Panc1 (cell line): ENCODE measurements around the gene NRAS.

ENCODE experiments used
- TCF7L2 ChIP-seq: IDR thresholded peaks from 2 replicates; pipeline ENCODE4 v1.6.1; 2011; ENCODE audit warnings: mild to moderate bottlenecking, low read depth, low read length, inconsistent platforms
- TF ChIP-seq, protein P1 (sequence below), 2 experiments: IDR thresholded peaks; 2 replicates each; pipeline ENCODE4 v1.6.1; 2011 to 2012; ENCODE audit warnings: low read depth in 2 of 2, control low read depth in 1 of 2, low read length in 1 of 2, mild to moderate bottlenecking in 1 of 2, moderate library complexity in 1 of 2; ENCODE audit not compliant: insufficient read depth in 1 of 2
- TF ChIP-seq, protein P2 (sequence below): fragments of 450-650 bp; IDR thresholded peaks from 2 replicates; pipeline ENCODE4 v1.5.1; 2017; ENCODE audit warnings: mild to moderate bottlenecking

DNA sequence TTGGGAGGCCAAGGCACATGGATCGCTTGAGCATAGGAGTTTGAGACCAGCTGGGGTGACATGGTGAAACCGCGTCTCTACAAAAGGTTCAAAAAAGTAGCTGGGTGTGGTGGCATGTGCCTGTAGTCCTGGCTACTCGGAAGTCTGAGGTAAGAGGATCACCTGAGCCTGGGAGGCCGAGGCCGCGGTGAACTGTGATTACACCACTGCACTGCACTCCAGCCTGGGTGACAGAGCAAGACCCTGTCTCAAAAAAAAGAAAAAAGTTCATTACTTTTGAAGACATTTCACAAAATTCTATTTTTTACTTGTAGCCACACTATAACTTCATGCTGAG lies 44.7 kb downstream of the NRAS start:
- no peak for TF ChIP-seq TCF7L2
- TF ChIP-seq, protein P1, sequence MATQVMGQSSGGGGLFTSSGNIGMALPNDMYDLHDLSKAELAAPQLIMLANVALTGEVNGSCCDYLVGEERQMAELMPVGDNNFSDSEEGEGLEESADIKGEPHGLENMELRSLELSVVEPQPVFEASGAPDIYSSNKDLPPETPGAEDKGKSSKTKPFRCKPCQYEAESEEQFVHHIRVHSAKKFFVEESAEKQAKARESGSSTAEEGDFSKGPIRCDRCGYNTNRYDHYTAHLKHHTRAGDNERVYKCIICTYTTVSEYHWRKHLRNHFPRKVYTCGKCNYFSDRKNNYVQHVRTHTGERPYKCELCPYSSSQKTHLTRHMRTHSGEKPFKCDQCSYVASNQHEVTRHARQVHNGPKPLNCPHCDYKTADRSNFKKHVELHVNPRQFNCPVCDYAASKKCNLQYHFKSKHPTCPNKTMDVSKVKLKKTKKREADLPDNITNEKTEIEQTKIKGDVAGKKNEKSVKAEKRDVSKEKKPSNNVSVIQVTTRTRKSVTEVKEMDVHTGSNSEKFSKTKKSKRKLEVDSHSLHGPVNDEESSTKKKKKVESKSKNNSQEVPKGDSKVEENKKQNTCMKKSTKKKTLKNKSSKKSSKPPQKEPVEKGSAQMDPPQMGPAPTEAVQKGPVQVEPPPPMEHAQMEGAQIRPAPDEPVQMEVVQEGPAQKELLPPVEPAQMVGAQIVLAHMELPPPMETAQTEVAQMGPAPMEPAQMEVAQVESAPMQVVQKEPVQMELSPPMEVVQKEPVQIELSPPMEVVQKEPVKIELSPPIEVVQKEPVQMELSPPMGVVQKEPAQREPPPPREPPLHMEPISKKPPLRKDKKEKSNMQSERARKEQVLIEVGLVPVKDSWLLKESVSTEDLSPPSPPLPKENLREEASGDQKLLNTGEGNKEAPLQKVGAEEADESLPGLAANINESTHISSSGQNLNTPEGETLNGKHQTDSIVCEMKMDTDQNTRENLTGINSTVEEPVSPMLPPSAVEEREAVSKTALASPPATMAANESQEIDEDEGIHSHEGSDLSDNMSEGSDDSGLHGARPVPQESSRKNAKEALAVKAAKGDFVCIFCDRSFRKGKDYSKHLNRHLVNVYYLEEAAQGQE (IDR thresholded peaks at IDR 0.05; ENCODE audit: insufficient read depth in 1 of 2, low read depth in 2 of 2, low read length in 1 of 2): no peak
- TF ChIP-seq, protein P2, sequence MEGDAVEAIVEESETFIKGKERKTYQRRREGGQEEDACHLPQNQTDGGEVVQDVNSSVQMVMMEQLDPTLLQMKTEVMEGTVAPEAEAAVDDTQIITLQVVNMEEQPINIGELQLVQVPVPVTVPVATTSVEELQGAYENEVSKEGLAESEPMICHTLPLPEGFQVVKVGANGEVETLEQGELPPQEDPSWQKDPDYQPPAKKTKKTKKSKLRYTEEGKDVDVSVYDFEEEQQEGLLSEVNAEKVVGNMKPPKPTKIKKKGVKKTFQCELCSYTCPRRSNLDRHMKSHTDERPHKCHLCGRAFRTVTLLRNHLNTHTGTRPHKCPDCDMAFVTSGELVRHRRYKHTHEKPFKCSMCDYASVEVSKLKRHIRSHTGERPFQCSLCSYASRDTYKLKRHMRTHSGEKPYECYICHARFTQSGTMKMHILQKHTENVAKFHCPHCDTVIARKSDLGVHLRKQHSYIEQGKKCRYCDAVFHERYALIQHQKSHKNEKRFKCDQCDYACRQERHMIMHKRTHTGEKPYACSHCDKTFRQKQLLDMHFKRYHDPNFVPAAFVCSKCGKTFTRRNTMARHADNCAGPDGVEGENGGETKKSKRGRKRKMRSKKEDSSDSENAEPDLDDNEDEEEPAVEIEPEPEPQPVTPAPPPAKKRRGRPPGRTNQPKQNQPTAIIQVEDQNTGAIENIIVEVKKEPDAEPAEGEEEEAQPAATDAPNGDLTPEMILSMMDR: no peak
